ENCODE results near the gene AKT3. TPM values are rescaled to one million over a fixed set of nuclear protein-coding genes. Genes with fewer than 3 reads are reported as not detected.
A peak's percentile ranks its signal among the peaks of the same experiment; 100 is the strongest.

The AKT3 gene
- total and polyA plus RNA-seq, 2 donors (not counting 1 experiment from before 2014, with no cell fraction given), result 37.8 to 42.0 TPM

DNA sequence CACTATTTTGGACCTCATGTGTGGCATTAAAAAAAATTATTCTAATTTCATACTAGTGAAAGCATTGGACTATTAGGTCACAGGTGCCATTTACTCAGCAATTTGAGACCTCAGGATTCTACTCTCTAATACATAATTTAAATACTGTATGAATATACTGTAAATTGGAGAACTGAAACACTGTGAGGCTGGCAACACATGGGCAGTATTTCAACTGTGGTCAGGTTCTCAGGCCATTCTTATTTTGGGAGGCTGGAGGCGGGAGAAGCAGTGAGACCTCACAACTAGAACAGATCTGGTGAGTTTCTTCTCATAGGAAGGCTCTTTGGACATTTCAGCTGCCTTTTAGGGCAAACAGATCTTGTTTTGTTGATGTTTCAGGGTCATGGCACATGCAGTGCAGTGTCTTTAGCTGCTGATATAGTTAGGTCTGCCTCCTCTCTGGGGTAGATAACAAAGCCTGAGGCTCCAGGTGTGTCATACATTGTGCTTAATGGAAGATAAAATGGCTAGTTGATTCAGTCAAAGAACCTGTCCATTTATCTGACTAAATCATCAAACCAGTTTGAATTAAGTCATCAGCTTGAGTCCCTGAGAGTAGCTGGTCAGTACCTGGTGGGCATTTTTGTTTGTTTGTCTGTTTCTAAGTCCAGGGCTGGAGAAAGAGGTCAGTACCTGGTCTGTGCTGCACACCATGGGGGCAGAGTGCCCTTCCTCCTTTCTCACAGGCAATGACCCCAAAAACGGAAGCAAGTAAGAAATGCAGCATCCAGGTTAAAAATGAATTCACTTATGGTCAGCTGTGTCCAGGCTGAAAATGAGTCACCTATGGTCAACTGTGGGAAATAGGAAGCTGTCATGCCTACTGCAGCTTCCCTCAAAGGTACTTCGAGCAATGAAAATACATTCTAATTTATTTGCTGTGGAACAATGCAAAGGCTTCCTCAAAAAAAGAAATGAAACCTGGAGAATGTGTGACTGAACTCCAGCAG is 378.0 kb downstream of the AKT3 start:
- peak in 1 of 2 donors; percentile 68 for DNase-seq (ENCODE audit: low read depth in 2 of 2)
- Histone ChIP-seq H4K20me1 (ENCODE audit: control insufficient read depth, extremely low read depth, insufficient read depth, low read length) (no peaks in the 10 kb centered on the region), H3K27ac (ENCODE audit: insufficient read depth, low read length) (no peak overlapping the region)

DNA sequence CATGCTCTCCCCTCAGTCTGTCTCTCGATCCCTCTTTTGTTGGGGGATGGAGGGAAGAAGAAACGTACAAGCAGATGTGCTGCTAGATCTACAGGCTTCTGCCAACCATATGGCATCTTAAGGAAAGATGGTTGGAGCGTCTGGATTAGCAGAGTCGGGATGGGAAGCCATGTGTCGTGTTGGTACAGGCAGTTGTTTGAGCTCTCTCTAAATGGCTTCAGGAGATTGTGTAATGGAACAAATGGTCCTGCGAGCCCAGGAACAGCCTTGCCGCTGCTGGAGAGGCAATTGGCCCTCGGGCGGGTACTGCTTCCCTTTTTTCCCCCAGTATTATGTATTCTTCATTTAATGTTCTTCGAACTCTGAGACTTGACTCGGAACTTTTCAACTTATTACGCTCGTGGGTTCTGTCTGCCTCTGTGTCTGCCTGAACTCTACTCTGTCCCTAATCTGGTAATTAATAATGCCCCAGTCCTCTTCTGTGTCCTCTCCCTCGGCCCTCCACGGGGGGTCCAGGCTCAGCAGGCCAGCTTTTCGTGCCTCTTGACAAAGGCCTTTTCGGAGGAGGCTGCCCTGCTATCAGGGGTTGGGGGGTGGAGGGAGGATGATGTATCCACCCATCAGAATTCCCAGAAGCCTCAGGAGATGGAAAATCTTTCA is 378.9 kb downstream of the AKT3 start:
- Histone ChIP-seq H4K20me1 (ENCODE audit: control insufficient read depth, extremely low read depth, insufficient read depth, low read length) (no peaks in the 10 kb centered on the region), H3K4me1 (ENCODE audit: control insufficient read depth, extremely low read depth, insufficient read depth, low read length) (peaks cover 8% of the 10 kb centered on the region), H3K4me2 (ENCODE audit: extremely low read depth, insufficient read depth, low read length) (no peak overlapping the region), H3K4me3 (replicated peaks in 1 of 4; ENCODE audit: control extremely low read depth in 1 of 4, insufficient read depth in 1 of 4, low read depth in 3 of 4, low read length in 4 of 4) (no peak overlapping the region), H3K79me2 (ENCODE audit: control insufficient read depth, insufficient read depth, low read length) (no peaks in the 10 kb centered on the region), H3K36me3 (ENCODE audit: control insufficient read depth, insufficient read depth, low read length) (peaks cover 2% of the 10 kb centered on the region), H3K27me3 (ENCODE audit: control insufficient read depth, insufficient read depth, low read length) (no peaks in the 10 kb centered on the region), H3K9ac (ENCODE audit: insufficient read depth, low read length) (no peak overlapping the region), H3K27ac (ENCODE audit: insufficient read depth, low read length) (no peak overlapping the region), H2AFZ (ENCODE audit: low read length) (no peak overlapping the region), H3K9me3 (ENCODE audit: control insufficient read depth, insufficient read depth, low read depth, low read length) (no peaks in the 10 kb centered on the region)
- TF ChIP-seq, protein P1, sequence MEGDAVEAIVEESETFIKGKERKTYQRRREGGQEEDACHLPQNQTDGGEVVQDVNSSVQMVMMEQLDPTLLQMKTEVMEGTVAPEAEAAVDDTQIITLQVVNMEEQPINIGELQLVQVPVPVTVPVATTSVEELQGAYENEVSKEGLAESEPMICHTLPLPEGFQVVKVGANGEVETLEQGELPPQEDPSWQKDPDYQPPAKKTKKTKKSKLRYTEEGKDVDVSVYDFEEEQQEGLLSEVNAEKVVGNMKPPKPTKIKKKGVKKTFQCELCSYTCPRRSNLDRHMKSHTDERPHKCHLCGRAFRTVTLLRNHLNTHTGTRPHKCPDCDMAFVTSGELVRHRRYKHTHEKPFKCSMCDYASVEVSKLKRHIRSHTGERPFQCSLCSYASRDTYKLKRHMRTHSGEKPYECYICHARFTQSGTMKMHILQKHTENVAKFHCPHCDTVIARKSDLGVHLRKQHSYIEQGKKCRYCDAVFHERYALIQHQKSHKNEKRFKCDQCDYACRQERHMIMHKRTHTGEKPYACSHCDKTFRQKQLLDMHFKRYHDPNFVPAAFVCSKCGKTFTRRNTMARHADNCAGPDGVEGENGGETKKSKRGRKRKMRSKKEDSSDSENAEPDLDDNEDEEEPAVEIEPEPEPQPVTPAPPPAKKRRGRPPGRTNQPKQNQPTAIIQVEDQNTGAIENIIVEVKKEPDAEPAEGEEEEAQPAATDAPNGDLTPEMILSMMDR (conservative IDR thresholded peaks at IDR 0.05 in 1 of 2, IDR thresholded peaks at IDR 0.05 in 1 of 2; ENCODE audit: low read depth in 1 of 2, low read length in 2 of 2), result no peak
- no peak for TF ChIP-seq EZH2 (IDR thresholded peaks at IDR 0.05; ENCODE audit: low read length, missing control alignments)
- no peak for DNase-seq (ENCODE audit: low read depth in 2 of 2)

More for the DNA sequence above, 378.0 kb downstream of the AKT3 start:
- Histone ChIP-seq H3K4me3 (replicated peaks in 1 of 4; ENCODE audit: control extremely low read depth in 1 of 4, insufficient read depth in 1 of 4, low read depth in 3 of 4, low read length in 4 of 4) (no peak overlapping the region), H3K4me2 (ENCODE audit: extremely low read depth, insufficient read depth, low read length) (no peak overlapping the region), H3K36me3 (ENCODE audit: control insufficient read depth, insufficient read depth, low read length) (peaks cover 2% of the 10 kb centered on the region), H3K79me2 (ENCODE audit: control insufficient read depth, insufficient read depth, low read length) (no peaks in the 10 kb centered on the region), H3K9me3 (ENCODE audit: control insufficient read depth, insufficient read depth, low read depth, low read length) (no peaks in the 10 kb centered on the region), H2AFZ (ENCODE audit: low read length) (no peak overlapping the region), H3K4me1 (ENCODE audit: control insufficient read depth, extremely low read depth, insufficient read depth, low read length) (peaks cover 10% of the 10 kb centered on the region), H3K9ac (ENCODE audit: insufficient read depth, low read length) (no peak overlapping the region), H3K27me3 (ENCODE audit: control insufficient read depth, insufficient read depth, low read length) (no peaks in the 10 kb centered on the region)
- no peak for TF ChIP-seq EZH2 (IDR thresholded peaks at IDR 0.05; ENCODE audit: low read length, missing control alignments)
- TF ChIP-seq, protein P1 (conservative IDR thresholded peaks at IDR 0.05 in 1 of 2, IDR thresholded peaks at IDR 0.05 in 1 of 2; ENCODE audit: low read depth in 1 of 2, low read length in 2 of 2), result no peak

DNA sequence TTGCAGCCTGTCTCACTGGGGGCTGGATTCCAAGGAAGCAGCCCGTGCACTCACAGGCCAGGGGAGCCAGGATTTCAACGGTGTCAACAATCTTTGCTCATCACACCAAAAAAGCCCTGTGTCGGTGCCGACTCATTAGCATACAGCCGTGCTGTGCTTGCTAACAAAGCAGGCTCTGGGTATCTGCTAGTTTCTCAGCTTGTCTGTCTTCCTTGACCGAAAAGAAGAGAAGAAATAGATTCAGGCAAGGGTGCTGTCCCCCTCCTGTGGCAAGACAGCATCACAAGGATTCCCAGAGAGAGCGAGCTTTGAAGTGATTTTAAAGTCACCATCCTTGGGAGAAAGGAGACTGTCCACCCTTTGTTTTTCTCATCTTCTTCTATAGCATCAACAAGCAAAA is 379.5 kb downstream of the AKT3 start:
- Histone ChIP-seq H3K9me3 (ENCODE audit: control insufficient read depth, insufficient read depth, low read depth, low read length) (no peaks in the 10 kb centered on the region), H3K36me3 (ENCODE audit: control insufficient read depth, insufficient read depth, low read length) (peaks cover 2% of the 10 kb centered on the region), H3K4me1 (ENCODE audit: control insufficient read depth, extremely low read depth, insufficient read depth, low read length) (peaks cover 6% of the 10 kb centered on the region), H3K4me2 (ENCODE audit: extremely low read depth, insufficient read depth, low read length) (no peak overlapping the region), H3K79me2 (ENCODE audit: control insufficient read depth, insufficient read depth, low read length) (no peaks in the 10 kb centered on the region), H3K27me3 (ENCODE audit: control insufficient read depth, insufficient read depth, low read length) (no peaks in the 10 kb centered on the region), H3K4me3 (replicated peaks in 1 of 4; ENCODE audit: control extremely low read depth in 1 of 4, insufficient read depth in 1 of 4, low read depth in 3 of 4, low read length in 4 of 4) (no peak overlapping the region), H2AFZ (ENCODE audit: low read length) (no peak overlapping the region), H3K9ac (ENCODE audit: insufficient read depth, low read length) (no peak overlapping the region), H3K27ac (ENCODE audit: insufficient read depth, low read length) (no peak overlapping the region), H4K20me1 (ENCODE audit: control insufficient read depth, extremely low read depth, insufficient read depth, low read length) (no peaks in the 10 kb centered on the region)
- DNase-seq (ENCODE audit: low read depth in 2 of 2), result no peak
- no peak for TF ChIP-seq EZH2 (IDR thresholded peaks at IDR 0.05; ENCODE audit: low read length, missing control alignments)
- TF ChIP-seq, protein P1 (conservative IDR thresholded peaks at IDR 0.05 in 1 of 2, IDR thresholded peaks at IDR 0.05 in 1 of 2; ENCODE audit: low read depth in 1 of 2, low read length in 2 of 2), result no peak

Data from fibroblast of lung (primary cell).